ENCODE measurements around the gene C10orf95.

- TF ChIP-seq CTCF (IDR thresholded peaks at IDR 0.05) (no peak), POLR2A (IDR thresholded peaks at IDR 0.05) (no peak)
Observed at GRCh38 chr10:102400598-102401341, 50.6 kb downstream of the C10orf95 start.
